IMR-90 (cell line): ENCODE results near the gene ADCYAP1R1.

Source experiments
- CEBPB ChIP-seq: IDR thresholded peaks from 2 replicates; pipeline ENCODE4 v1.6.1; 2012; ENCODE audit warnings: low read depth, low read length, improper control_type of control experiment
- CTCF ChIP-seq: conservative IDR thresholded peaks from 2 replicates; pipeline ENCODE4 v1.5.1; 2012; ENCODE audit warnings: mild to moderate bottlenecking, low read depth, low read length, improper control_type of control experiment
- MAZ ChIP-seq: IDR thresholded peaks from 2 replicates; pipeline ENCODE4 v1.6.1; 2012; ENCODE audit warnings: low read depth, mild to moderate bottlenecking, low read length, improper control_type of control experiment, moderate library complexity, borderline replicate concordance
- POLR2A ChIP-seq: IDR thresholded peaks from 2 replicates; pipeline ENCODE4 v1.6.1; 2012; ENCODE audit warnings: mild to moderate bottlenecking, low read depth, low read length
- RAD21 ChIP-seq: IDR thresholded peaks from 2 replicates; pipeline ENCODE4 v1.6.1; 2012; ENCODE audit warnings: low read length, improper control_type of control experiment
- RCOR1 ChIP-seq: IDR thresholded peaks from 2 replicates; pipeline ENCODE4 v1.6.1; 2012; ENCODE audit warnings: mild to moderate bottlenecking, low read length, improper control_type of control experiment; ENCODE audit not compliant: insufficient replicate concordance
- SMC3 ChIP-seq: fragments of 150-350 bp; IDR thresholded peaks from 2 replicates; pipeline ENCODE4 v1.6.1; 2016; ENCODE audit warnings: low read depth, mild to moderate bottlenecking, antibody characterized with exemption, low read length, moderate library complexity
- USF2 ChIP-seq: fragments of 150-350 bp; IDR thresholded peaks from 2 replicates; pipeline ENCODE4 v1.6.1; 2017; ENCODE audit warnings: mild to moderate bottlenecking, antibody characterized with exemption, low read length, low read depth

- TF ChIP-seq SMC3 = no peak
- TF ChIP-seq RCOR1 = no peak
- no peak for TF ChIP-seq RAD21
- no peak for TF ChIP-seq CTCF
- TF ChIP-seq POLR2A = no peak
- no peak for TF ChIP-seq CEBPB
- no peak for TF ChIP-seq MAZ
- no peak for TF ChIP-seq USF2
These were observed 6.0 kb downstream of the ADCYAP1R1 start for GRCh38 chr7:31058122-31058521.
